ENCODE measurements around the gene PTP4A1. TPM values are rescaled to one million over a fixed set of nuclear protein-coding genes. Genes with fewer than 3 reads are reported as not detected.
A peak's percentile ranks its signal among the peaks of the same experiment; 100 is the strongest.

The PTP4A1 gene
- total and polyA plus RNA-seq, 4 donors: 21.2 to 127 (median 68.4) TPM

DNA sequence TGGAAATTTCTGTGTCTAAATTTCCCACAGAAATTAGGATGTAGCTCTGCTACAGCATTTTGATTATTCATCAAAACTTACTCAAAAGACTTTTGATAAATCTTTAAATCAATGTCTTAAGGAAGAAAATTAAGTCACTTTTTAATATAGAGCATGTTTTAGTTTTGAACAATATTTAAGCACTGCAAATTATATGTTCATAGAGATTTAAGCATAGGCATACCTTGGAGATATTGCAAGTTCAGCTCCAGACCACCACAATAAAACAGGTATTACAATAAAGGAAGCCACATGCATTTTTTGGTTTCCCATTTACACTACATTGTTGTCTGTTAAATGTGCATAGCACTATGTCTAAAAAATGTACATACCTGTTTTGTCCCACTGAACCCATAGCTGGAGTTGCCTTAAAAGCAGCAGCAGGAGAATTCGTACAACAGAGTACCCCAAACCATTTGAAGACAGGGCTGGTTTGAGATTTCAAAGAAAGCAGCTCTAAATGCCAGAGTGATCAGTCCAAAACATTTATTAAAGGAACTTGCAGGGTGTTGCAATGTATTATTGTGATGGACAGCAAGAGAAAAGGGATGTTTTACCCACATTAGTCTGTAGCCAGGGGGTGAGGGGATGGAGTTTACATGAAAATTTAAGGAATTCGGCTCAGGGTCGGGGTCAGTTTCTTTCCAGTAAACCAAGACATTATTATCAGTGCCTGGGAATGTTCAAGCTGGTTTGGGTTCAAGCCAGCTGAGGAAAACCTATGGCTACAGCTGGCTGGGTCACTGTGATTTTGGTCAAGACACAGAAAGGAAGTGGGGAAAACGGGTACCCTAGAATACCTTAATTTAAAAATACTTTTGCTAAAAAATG, 6.3 kb upstream of the PTP4A1 start:
- H3K36me3 ChIP-seq (ENCODE audit: control insufficient read depth, insufficient read depth, low read length): no peaks in the 10 kb centered on the region
- WGBS (ENCODE audit: insufficient coverage): no CpG with 5 or more reads among the region's 4 CpGs
- no peaks in the 10 kb centered on the region for H3K4me1 ChIP-seq (ENCODE audit: control insufficient read depth, insufficient read depth, low read length)
- no peak for DNase-seq (ENCODE audit: low read depth in 4 of 6, low spot score in 6 of 6)
- H3K4me3 ChIP-seq (ENCODE audit: low read depth, low read length): no peak overlapping the region
- H3K9me3 ChIP-seq (ENCODE audit: control insufficient read depth, insufficient read depth, low read length): no peaks in the 10 kb centered on the region
- H3K27ac ChIP-seq (ENCODE audit: low read depth, low read length): no peak overlapping the region
- H3K27me3 ChIP-seq (ENCODE audit: control insufficient read depth, insufficient read depth, low read length): no peaks in the 10 kb centered on the region

DNA sequence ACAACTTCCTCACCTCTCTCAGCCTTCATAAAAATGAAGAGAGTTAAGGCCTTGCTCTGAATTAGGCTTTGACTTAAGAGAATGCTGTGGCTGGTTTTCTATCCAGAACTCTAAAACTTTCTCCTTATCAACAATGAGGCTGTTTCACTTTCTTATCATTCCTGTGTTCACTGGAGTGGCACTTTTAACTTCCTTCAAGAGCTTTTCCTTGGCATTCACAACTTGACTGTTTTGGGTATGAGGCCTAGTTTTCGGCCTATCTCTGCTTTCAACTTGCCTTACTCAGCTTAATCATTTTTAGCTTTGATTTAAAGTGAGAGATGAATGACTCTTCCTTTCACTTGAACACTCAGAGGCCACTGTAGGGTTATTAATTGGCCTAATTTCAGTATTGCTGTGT, 4.3 kb upstream of the PTP4A1 start:
- Histone ChIP-seq H3K27ac (ENCODE audit: low read depth, low read length) (no peak overlapping the region), H3K4me1 (ENCODE audit: control insufficient read depth, insufficient read depth, low read length) (peaks cover 4% of the 10 kb centered on the region)

DNA sequence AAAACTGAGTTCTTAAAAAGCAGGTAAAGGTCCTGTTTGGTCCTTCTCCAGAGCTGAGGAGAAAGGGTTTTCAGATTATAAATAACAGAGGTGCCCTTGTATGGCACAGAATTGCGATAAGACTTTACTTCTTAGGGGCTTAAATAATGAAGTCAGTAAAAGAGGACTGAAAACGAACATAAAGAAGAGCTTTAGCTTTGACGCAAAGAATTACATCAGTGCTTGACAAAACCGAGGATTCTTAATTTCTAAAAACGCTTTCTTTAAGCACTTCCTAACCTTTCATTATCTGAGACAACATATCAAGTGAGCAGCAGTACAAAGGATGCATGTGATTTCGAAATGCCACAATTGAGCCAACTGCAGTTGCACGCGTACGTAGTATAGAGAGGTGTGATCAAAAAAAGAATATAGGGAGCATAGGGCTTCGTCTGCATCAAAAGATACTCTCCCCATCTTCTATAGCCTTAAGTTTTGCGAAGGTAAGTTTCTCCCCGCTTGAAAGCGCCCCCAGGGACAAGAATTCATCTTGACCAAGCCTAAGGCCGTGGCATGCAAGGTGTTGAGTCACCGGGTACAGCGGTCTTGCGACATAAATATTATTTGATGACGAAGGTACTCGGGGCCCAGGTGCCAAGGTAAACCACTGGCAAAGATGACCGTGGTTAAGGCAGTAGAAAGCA, 778 bp upstream of the PTP4A1 start:
- peak overlapping the region; percentile 89 for H3K27ac ChIP-seq (ENCODE audit: low read depth, low read length)
- H3K27me3 ChIP-seq (ENCODE audit: control insufficient read depth, insufficient read depth, low read length): no peaks in the 10 kb centered on the region
- under 1% methylated on average over 9 of the region's 20 CpGs for WGBS (ENCODE audit: insufficient coverage)
- H3K4me1 ChIP-seq (ENCODE audit: control insufficient read depth, insufficient read depth, low read length): peaks cover 4% of the 10 kb centered on the region
- H3K36me3 ChIP-seq (ENCODE audit: control insufficient read depth, insufficient read depth, low read length): no peaks in the 10 kb centered on the region
- peak in 1 of 6 donors; percentile 53 for DNase-seq (ENCODE audit: low read depth in 4 of 6, low spot score in 6 of 6)
- peak overlapping the region; percentile 76 for H3K4me3 ChIP-seq (ENCODE audit: low read depth, low read length)
- no peaks in the 10 kb centered on the region for H3K9me3 ChIP-seq (ENCODE audit: control insufficient read depth, insufficient read depth, low read length)

More for the DNA sequence above, 4.3 kb upstream of the PTP4A1 start:
- H3K36me3 ChIP-seq (ENCODE audit: control insufficient read depth, insufficient read depth, low read length): no peaks in the 10 kb centered on the region
- DNase-seq (ENCODE audit: low read depth in 4 of 6, low spot score in 6 of 6): no peak
- H3K27me3 ChIP-seq (ENCODE audit: control insufficient read depth, insufficient read depth, low read length): no peaks in the 10 kb centered on the region
- no peak overlapping the region for H3K4me3 ChIP-seq (ENCODE audit: low read depth, low read length)
- no CpG with 5 or more reads among the region's 1 CpG for WGBS (ENCODE audit: insufficient coverage)
- H3K9me3 ChIP-seq (ENCODE audit: control insufficient read depth, insufficient read depth, low read length): no peaks in the 10 kb centered on the region

DNA sequence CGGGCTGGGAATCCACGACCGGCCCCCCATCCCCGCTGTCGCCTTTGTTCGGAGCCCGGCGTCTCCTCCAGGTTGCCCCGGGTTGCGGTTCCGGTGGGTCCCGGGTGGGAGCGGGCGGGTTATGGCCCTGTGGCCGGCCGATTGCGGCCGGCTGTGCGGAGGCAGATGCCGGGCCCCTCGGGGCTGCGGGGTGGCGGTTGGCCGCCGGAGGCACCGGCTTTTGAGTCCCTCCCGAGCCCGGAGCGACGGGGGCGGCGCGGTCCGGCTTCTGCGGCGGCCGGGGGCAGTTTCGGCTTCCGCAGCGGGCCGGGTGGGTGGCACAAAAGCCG, 431 bp downstream of the PTP4A1 start:
- Histone ChIP-seq H3K36me3 (ENCODE audit: control insufficient read depth, insufficient read depth, low read length) (peaks cover 3% of the 10 kb centered on the region), H3K27me3 (ENCODE audit: control insufficient read depth, insufficient read depth, low read length) (no peaks in the 10 kb centered on the region), H3K27ac (ENCODE audit: low read depth, low read length) (peak overlapping the region; percentile 96), H3K4me3 (ENCODE audit: low read depth, low read length) (peak overlapping the region; percentile 76), H3K9me3 (ENCODE audit: control insufficient read depth, insufficient read depth, low read length) (no peaks in the 10 kb centered on the region), H3K4me1 (ENCODE audit: control insufficient read depth, insufficient read depth, low read length) (peaks cover 4% of the 10 kb centered on the region)
- WGBS (ENCODE audit: insufficient coverage): under 1% methylated on average over 42 of the region's 42 CpGs
- DNase-seq (ENCODE audit: low read depth in 4 of 6, low spot score in 6 of 6): peak in 2 of 6 donors; percentile 9 to 26

DNA sequence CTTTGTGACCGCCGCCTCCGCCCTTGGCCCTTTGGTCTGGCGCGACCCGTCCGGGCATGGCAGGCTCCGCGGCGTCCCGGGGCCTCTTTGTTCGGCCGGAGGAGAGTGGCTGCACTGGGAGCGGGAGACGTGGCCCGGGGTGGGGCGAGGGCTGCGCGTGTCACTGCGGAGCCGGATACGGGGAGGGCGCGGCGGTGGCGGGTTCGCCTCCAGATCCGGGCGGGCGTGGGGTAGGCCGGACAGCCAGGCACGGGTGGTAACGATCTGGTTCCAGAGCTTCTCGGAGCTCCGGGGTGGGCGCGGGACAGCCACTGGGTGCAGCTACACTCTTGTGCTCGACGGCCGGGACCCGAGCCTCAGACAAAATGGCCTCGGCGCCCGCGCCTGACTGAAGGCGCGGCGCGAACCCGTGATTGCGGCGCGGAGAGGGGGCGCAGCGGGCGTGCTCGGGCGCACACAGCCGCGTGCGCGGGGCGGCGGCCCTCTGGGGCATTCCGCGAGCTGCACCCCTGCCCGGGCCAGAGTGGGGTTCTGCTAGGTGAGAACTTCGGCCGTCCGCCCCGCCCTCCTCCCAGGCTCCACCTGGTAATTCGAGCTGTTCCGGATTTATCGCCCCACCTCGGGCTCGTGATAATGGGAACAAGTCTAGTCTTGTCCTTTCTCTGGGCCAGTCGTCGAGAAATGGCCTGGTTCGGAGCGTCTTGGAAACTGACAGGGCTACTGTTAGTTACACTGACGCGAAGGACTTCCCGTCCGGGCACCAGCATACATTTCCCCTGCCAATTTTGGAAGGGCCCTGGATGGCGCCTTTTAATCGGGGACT, 1.0 kb downstream of the PTP4A1 start:
- WGBS (ENCODE audit: insufficient coverage): under 1% methylated on average over 86 of the region's 86 CpGs
- H3K27ac ChIP-seq (ENCODE audit: low read depth, low read length): peak overlapping the region; percentile 96
- H3K36me3 ChIP-seq (ENCODE audit: control insufficient read depth, insufficient read depth, low read length): peaks cover 3% of the 10 kb centered on the region
- H3K9me3 ChIP-seq (ENCODE audit: control insufficient read depth, insufficient read depth, low read length): no peaks in the 10 kb centered on the region
- H3K4me3 ChIP-seq (ENCODE audit: low read depth, low read length): peak overlapping the region; percentile 76
- no peaks in the 10 kb centered on the region for H3K27me3 ChIP-seq (ENCODE audit: control insufficient read depth, insufficient read depth, low read length)
- peaks cover 4% of the 10 kb centered on the region for H3K4me1 ChIP-seq (ENCODE audit: control insufficient read depth, insufficient read depth, low read length)
- peak in 5 of 6 donors; percentile 48 to 85 (median 73) for DNase-seq (ENCODE audit: low read depth in 4 of 6, low spot score in 6 of 6)

DNA sequence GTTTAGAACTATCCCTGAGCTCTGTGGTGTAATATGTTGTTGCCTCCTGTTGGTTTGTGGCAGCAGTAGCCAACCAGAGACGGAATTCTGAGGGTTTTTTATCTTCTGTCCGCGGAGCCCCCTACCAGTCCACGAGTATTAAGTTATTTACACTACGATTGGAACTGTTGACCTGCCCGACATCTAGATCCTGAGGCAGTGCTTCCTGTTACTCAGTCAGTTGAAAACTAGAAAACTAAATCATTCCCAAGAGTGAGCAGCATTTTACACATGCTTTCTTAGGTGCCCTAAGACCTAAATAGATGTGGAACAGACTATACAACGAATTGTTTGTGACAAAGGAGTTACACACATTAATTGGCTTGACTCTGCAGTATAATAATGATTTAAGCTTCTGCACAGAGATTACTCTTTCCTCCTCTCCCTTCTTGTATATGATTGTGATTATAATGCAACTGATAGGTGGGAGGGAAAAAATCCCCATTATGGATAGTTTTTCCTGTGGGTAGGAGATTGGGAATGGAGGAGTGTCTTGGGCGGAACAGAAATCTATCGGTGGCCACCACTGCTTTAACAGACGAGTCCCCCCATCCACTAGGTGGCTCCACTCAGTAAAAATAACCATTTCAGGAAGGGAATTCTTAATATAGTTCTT, 1.7 kb downstream of the PTP4A1 start:
- peaks cover 3% of the 10 kb centered on the region for H3K36me3 ChIP-seq (ENCODE audit: control insufficient read depth, insufficient read depth, low read length)
- peak in 3 of 6 donors; percentile 9 to 80 (median 68) for DNase-seq (ENCODE audit: low read depth in 4 of 6, low spot score in 6 of 6)
- WGBS (ENCODE audit: insufficient coverage): 6% methylated on average over 7 of the region's 10 CpGs
- H3K4me1 ChIP-seq (ENCODE audit: control insufficient read depth, insufficient read depth, low read length): peaks cover 4% of the 10 kb centered on the region
- H3K4me3 ChIP-seq (ENCODE audit: low read depth, low read length): peak overlapping the region; percentile 76
- peak overlapping the region; percentile 96 for H3K27ac ChIP-seq (ENCODE audit: low read depth, low read length)
- no peaks in the 10 kb centered on the region for H3K27me3 ChIP-seq (ENCODE audit: control insufficient read depth, insufficient read depth, low read length)
- no peaks in the 10 kb centered on the region for H3K9me3 ChIP-seq (ENCODE audit: control insufficient read depth, insufficient read depth, low read length)

DNA sequence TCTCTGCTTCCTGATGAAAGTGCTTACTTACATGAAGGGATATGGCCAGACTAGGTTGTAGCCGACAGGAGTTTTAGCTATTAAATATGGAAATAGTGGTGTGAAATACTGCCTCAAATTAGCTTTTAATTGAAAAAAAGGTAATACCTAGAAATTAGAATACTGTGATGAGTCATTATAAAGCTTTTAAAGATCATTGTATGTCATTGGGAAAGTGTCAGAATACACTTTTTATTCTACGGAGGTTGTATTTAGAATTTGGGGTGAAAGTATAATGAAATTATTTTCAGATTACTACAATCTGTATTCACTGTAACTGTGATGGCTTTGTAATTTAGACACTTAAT, 2.2 kb downstream of the PTP4A1 start:
- H3K4me3 ChIP-seq (ENCODE audit: low read depth, low read length): no peak overlapping the region
- DNase-seq (ENCODE audit: low read depth in 4 of 6, low spot score in 6 of 6): no peak
- H3K9me3 ChIP-seq (ENCODE audit: control insufficient read depth, insufficient read depth, low read length): no peaks in the 10 kb centered on the region
- 100% methylated on average over 1 of the region's 2 CpGs for WGBS (ENCODE audit: insufficient coverage)
- H3K36me3 ChIP-seq (ENCODE audit: control insufficient read depth, insufficient read depth, low read length): peaks cover 3% of the 10 kb centered on the region
- no peak overlapping the region for H3K27ac ChIP-seq (ENCODE audit: low read depth, low read length)
- H3K27me3 ChIP-seq (ENCODE audit: control insufficient read depth, insufficient read depth, low read length): no peaks in the 10 kb centered on the region
- H3K4me1 ChIP-seq (ENCODE audit: control insufficient read depth, insufficient read depth, low read length): peaks cover 4% of the 10 kb centered on the region

DNA sequence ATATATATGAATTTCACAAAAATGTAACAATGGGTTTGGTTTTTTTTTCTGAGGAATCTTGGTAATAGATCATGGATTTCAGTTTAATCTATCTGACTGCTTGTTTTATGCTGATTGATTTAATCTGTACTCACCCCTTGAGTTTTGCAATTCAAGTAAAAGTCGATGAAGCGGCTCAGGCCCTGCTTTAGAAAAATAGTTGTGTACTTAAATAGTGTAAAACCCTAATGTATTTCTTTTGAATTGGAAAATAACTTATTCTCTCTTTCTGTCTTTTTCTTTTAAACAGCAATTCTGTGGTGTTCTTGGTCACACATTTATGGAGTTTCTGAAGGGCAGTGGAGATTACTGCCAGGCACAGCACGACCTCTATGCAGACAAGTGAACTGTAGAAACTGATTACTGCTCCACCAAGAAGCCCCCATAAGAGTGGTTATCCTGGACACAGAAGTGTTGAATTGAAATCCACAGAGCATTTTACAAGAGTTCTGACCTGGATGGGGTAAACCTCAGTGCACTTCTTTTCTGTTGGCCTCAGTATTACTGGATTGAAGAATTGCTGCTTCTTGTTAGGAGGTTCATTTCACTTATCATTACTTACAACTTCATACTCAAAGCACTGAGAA, 4.0 kb downstream of the PTP4A1 start:
- Histone ChIP-seq H3K9me3 (ENCODE audit: control insufficient read depth, insufficient read depth, low read length) (no peaks in the 10 kb centered on the region), H3K27me3 (ENCODE audit: control insufficient read depth, insufficient read depth, low read length) (no peaks in the 10 kb centered on the region), H3K4me3 (ENCODE audit: low read depth, low read length) (no peak overlapping the region), H3K36me3 (ENCODE audit: control insufficient read depth, insufficient read depth, low read length) (peaks cover 3% of the 10 kb centered on the region), H3K4me1 (ENCODE audit: control insufficient read depth, insufficient read depth, low read length) (peaks cover 4% of the 10 kb centered on the region), H3K27ac (ENCODE audit: low read depth, low read length) (no peak overlapping the region)
- DNase-seq (ENCODE audit: low read depth in 4 of 6, low spot score in 6 of 6): no peak
- WGBS (ENCODE audit: insufficient coverage): no CpG with 5 or more reads among the region's 3 CpGs

All from spinal cord (tissue), 10 donors.